NT2/D1 (cell line): ENCODE data around the gene MRPS5.

Source experiments
- DNase-seq: peaks from one replicate; pipeline ENCODE4 v3.0.0-alpha.2; 2011; ENCODE audit warnings: low read depth, low spot score
- H3K27me3 ChIP-seq: 2 replicates; pipeline ENCODE4 v1.6.0; 2011; ENCODE audit warnings: mild to moderate bottlenecking; ENCODE audit not compliant: insufficient read length, insufficient read depth
- H3K36me3 ChIP-seq: 2 replicates; pipeline ENCODE4 v1.6.1; 2011; ENCODE audit warnings: mild to moderate bottlenecking, low read length, mixed read lengths; ENCODE audit not compliant: insufficient read depth, insufficient read length
- H3K4me1 ChIP-seq: 2 replicates; pipeline ENCODE4 v1.5.1; 2011; ENCODE audit not compliant: insufficient read depth, insufficient read length
- H3K4me3 ChIP-seq: 2 replicates; pipeline ENCODE4 v1.5.1; 2011; ENCODE audit warnings: low read depth; ENCODE audit not compliant: insufficient read length
- H3K9ac ChIP-seq: 2 replicates; pipeline ENCODE4 v1.6.0; 2011; ENCODE audit warnings: low read depth; ENCODE audit not compliant: insufficient read length
- H3K9me3 ChIP-seq: 2 replicates; pipeline ENCODE4 v1.5.1; 2011; ENCODE audit warnings: mild to moderate bottlenecking, low read length; ENCODE audit not compliant: insufficient read depth
- SUZ12 ChIP-seq: IDR thresholded peaks from 2 replicates; pipeline ENCODE4 v1.6.1; 2011; ENCODE audit not compliant: insufficient read length, insufficient read depth; ENCODE audit errors: extremely low read depth
- YY1 ChIP-seq: IDR thresholded peaks from 2 replicates; pipeline ENCODE4 v1.6.1; 2011; ENCODE audit not compliant: insufficient read length, insufficient read depth
- ZNF274 ChIP-seq: IDR thresholded peaks from 2 replicates; pipeline ENCODE4 v1.6.1; 2011; ENCODE audit warnings: mild to moderate bottlenecking, low read depth, low read length

The MRPS5 gene

GRCh38 chr2:95074663-95075439 is 46.8 kb downstream of the MRPS5 start:
- Histone ChIP-seq H3K36me3 (no peaks in the 10 kb centered on the region), H3K27me3 (no peaks in the 10 kb centered on the region), H3K4me1 (peaks cover 15% of the 10 kb centered on the region), H3K9me3 (no peaks in the 10 kb centered on the region), H3K9ac (no peak overlapping the region), H3K4me3 (no peak overlapping the region)
- TF ChIP-seq YY1, result no peak
- DNase-seq, result no peak

GRCh38 chr2:95073856-95074662 is 47.5 kb downstream of the MRPS5 start:
- H3K9me3 ChIP-seq, result no peaks in the 10 kb centered on the region
- TF ChIP-seq YY1, result no peak
- TF ChIP-seq ZNF274, result no peak
- TF ChIP-seq SUZ12, result no peak
- no peak for DNase-seq
- H3K4me3 ChIP-seq, result no peak overlapping the region
- no peak overlapping the region for H3K9ac ChIP-seq
- no peaks in the 10 kb centered on the region for H3K27me3 ChIP-seq
- peaks cover 18% of the 10 kb centered on the region for H3K4me1 ChIP-seq
- no peaks in the 10 kb centered on the region for H3K36me3 ChIP-seq

GRCh38 chr2:95072424-95072823 is 49.2 kb downstream of the MRPS5 start:
- no peak overlapping the region for H3K4me3 ChIP-seq
- H3K9me3 ChIP-seq, result no peaks in the 10 kb centered on the region
- DNase-seq, result no peak
- no peak overlapping the region for H3K9ac ChIP-seq
- peaks cover 13% of the 10 kb centered on the region for H3K4me1 ChIP-seq
- TF ChIP-seq YY1, result no peak
- TF ChIP-seq SUZ12, result no peak
- TF ChIP-seq ZNF274, result no peak
- no peaks in the 10 kb centered on the region for H3K36me3 ChIP-seq
- H3K27me3 ChIP-seq, result no peaks in the 10 kb centered on the region

- Histone ChIP-seq H3K4me3 (no peak overlapping the region), H3K9ac (no peak overlapping the region), H3K4me1 (peaks cover 9% of the 10 kb centered on the region), H3K27me3 (no peaks in the 10 kb centered on the region), H3K36me3 (no peaks in the 10 kb centered on the region), H3K9me3 (no peaks in the 10 kb centered on the region)
- DNase-seq, result no peak
- TF ChIP-seq SUZ12, result no peak
- TF ChIP-seq ZNF274, result no peak
- TF ChIP-seq YY1, result no peak
Measured at GRCh38 chr2:95071856-95072255, 49.8 kb downstream of the MRPS5 start.

- no peak overlapping the region for H3K4me3 ChIP-seq
- H3K36me3 ChIP-seq, result no peaks in the 10 kb centered on the region
- TF ChIP-seq SUZ12 (no peak), ZNF274 (no peak), YY1 (no peak)
- H3K9ac ChIP-seq, result no peak overlapping the region
- DNase-seq, result no peak
- H3K4me1 ChIP-seq, result peaks cover 3% of the 10 kb centered on the region
- H3K9me3 ChIP-seq, result no peaks in the 10 kb centered on the region
- H3K27me3 ChIP-seq, result no peaks in the 10 kb centered on the region
Measured at GRCh38 chr2:95069465-95069864, 52.1 kb downstream of the MRPS5 start.

GRCh38 chr2:95068256-95068655 is 53.4 kb downstream of the MRPS5 start:
- Histone ChIP-seq H3K27me3 (no peaks in the 10 kb centered on the region), H3K9ac (no peak overlapping the region), H3K36me3 (no peaks in the 10 kb centered on the region), H3K4me1 (peaks cover 3% of the 10 kb centered on the region), H3K4me3 (no peak overlapping the region), H3K9me3 (no peaks in the 10 kb centered on the region)
- no peak for DNase-seq
- TF ChIP-seq ZNF274 (no peak), YY1 (no peak), SUZ12 (no peak)

- no peak overlapping the region for H3K4me3 ChIP-seq
- TF ChIP-seq YY1 (no peak), SUZ12 (no peak)
- H3K9me3 ChIP-seq, result no peaks in the 10 kb centered on the region
- H3K9ac ChIP-seq, result no peak overlapping the region
- no peaks in the 10 kb centered on the region for H3K36me3 ChIP-seq
- no peaks in the 10 kb centered on the region for H3K27me3 ChIP-seq
- H3K4me1 ChIP-seq, result peaks cover 6% of the 10 kb centered on the region
- no peak for DNase-seq
Measured at GRCh38 chr2:95063086-95063958, 58.3 kb downstream of the MRPS5 start.
